ENCODE measurements around the gene HEMGN. TPM values are rescaled to one million over a fixed set of nuclear protein-coding genes. Genes with fewer than 3 reads are reported as not detected.

HEMGN gene
- total and polyA plus RNA-seq, 7 experiments from 2014 or later, result 1.3 to 14.2 (median 4.2) TPM

DNA sequence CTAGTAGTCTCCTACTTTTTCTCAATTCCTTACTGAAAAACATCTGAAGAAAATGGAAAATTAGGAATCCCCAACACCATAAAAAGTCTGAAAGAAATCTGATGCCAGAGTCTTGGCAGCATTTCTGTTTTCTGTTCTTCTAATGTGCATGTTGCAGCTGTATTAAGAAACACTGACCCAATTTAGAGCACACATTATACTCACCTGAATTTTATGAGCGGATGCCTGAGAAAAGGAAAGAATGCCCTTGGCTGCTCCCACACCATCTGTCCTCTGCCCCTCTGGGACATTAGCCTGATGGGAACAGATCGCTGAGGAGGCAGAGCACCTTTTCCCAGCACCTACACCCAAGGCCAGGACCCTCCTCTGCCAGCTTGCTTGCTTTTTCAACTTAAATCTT lies 31.0 kb upstream of the HEMGN start:
- Mint-ChIP-seq H3K4me1 (peaks cover 3 to 22% (median 14%) of the 10 kb centered on the region in 7 donors), H3K27me3 (peaks cover 0 to 27% (median 5%) of the 10 kb centered on the region in 5 donors), H3K36me3 (no peaks in the 10 kb centered on the region), H3K4me3 (peak overlapping the region in 1 of 10 donors; percentile 54), H3K9me3 (no peaks in the 10 kb centered on the region), H3K27ac (peak overlapping the region in 4 of 9 donors; percentile 62 to 89 (median 84))
- H3K9me3 ChIP-seq (ENCODE audit: control insufficient read depth in 2 of 3, low read length in 3 of 3), result no peaks in the 10 kb centered on the region
- no peaks in the 10 kb centered on the region for H3K27me3 ChIP-seq (ENCODE audit: control insufficient read depth in 2 of 2, insufficient read depth in 2 of 2, low read length in 2 of 2)
- H3K4me3 ChIP-seq (ENCODE audit: low read length), result no peak overlapping the region
- H3K4me1 ChIP-seq (ENCODE audit: control insufficient read depth in 2 of 2, insufficient read depth in 2 of 2, low read length in 2 of 2), result peaks cover 0 to 3% of the 10 kb centered on the region in 2 donors
- DNase-seq, result no peak
- POLR2A ChIA-PET, result interaction anchor here (2.0 to 7.0 kb wide), 2 partner anchors 13 to 46 kb away, joined by 7 to 47 read pairs; partner anchors contain the start of genes ANP32B and TRMO
- intact Hi-C loops (cut with micrococcal nuclease), result no loop called here
- no peak overlapping the region for H3K27ac ChIP-seq (ENCODE audit: low read depth, low read length)
- CTCF ChIA-PET, result no interaction called here
- ATAC-seq, result no peak
- H3K36me3 ChIP-seq (ENCODE audit: control insufficient read depth in 2 of 3, insufficient read depth in 3 of 3, low read length in 3 of 3), result no peaks in the 10 kb centered on the region

DNA sequence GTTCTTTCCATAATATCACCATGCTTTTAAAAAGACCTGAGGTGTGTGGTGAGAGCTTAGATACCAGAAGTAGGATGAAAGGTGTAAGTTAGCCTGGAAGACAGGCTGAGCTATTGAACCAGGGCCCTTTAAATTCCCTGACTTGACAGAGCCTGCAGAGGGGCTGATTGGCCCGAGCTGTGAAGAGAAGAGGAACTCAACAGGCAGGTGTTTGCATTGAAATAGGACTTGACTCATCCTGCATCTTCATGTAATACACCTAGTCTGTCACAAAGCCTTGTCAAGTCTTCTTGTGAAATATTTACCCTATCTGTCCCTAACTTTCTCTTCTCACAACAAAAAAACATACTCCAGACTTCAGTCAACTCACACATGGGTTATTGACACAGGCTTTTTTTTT lies 28.5 kb upstream of the HEMGN start:
- CTCF ChIA-PET, result interaction anchor here (0.6 to 0.7 kb wide), 2 partner anchors 11 to 76 kb away, joined by 3 read pairs; no protein-coding TSS in a partner anchor
- peaks cover 0 to 15% (median 6%) of the 10 kb centered on the region in 5 donors for H3K27me3 Mint-ChIP-seq
- Histone ChIP-seq H3K27me3 (ENCODE audit: control insufficient read depth in 2 of 2, insufficient read depth in 2 of 2, low read length in 2 of 2) (no peaks in the 10 kb centered on the region), H3K4me1 (ENCODE audit: control insufficient read depth in 2 of 2, insufficient read depth in 2 of 2, low read length in 2 of 2) (peaks cover 0 to 3% of the 10 kb centered on the region in 2 donors), H3K4me3 (ENCODE audit: low read length) (no peak overlapping the region), H3K36me3 (ENCODE audit: control insufficient read depth in 2 of 3, insufficient read depth in 3 of 3, low read length in 3 of 3) (no peaks in the 10 kb centered on the region), H3K9me3 (ENCODE audit: control insufficient read depth in 2 of 3, low read length in 3 of 3) (no peaks in the 10 kb centered on the region), H3K27ac (ENCODE audit: low read depth, low read length) (no peak overlapping the region)
- DNase-seq (no peak), ATAC-seq (no peak)
- no peak overlapping the region for H3K4me3 Mint-ChIP-seq
- intact Hi-C loops (cut with micrococcal nuclease), result no loop called here
- H3K36me3 Mint-ChIP-seq, result no peaks in the 10 kb centered on the region
- peaks cover 4 to 16% (median 14%) of the 10 kb centered on the region in 7 donors for H3K4me1 Mint-ChIP-seq
- peak overlapping the region in 1 of 9 donors; percentile 68 for H3K27ac Mint-ChIP-seq
- POLR2A ChIA-PET, result interaction anchor here (0.6 to 7.0 kb wide), 3 partner anchors 15 to 110 kb away, joined by 3 to 47 read pairs (median 3); partner anchors contain the start of gene ANP32B
- H3K9me3 Mint-ChIP-seq, result no peaks in the 10 kb centered on the region

DNA sequence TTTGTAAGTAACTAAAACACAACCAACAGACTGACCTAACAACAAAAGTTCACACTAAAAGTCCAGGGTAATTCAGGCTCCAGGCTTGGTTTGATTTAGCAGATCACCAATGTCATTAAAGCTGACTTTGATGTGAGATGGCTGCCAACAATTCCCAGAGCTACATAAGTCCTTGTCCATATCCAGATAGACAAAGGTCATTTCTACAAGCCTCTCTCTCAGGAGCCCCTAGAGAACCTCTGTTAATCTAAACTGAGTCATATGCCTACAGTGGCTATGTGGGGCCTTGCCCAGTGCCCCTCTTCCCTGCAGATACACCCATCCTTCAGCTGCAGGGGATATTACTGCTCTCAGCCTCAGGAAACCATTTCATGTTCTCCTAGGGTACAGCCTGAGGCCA lies 26.9 kb upstream of the HEMGN start:
- CTCF ChIA-PET, result interaction anchor here (0.6 to 1.1 kb wide), 3 partner anchors 8 to 102 kb away, joined by 3 to 4 read pairs (median 3); partner anchors contain the start of gene ANP32B
- DNase-seq (no peak), ATAC-seq (no peak)
- Mint-ChIP-seq H3K9me3 (no peaks in the 10 kb centered on the region), H3K27me3 (peaks cover 0 to 15% (median 5%) of the 10 kb centered on the region in 5 donors), H3K27ac (no peak overlapping the region), H3K36me3 (no peaks in the 10 kb centered on the region), H3K4me1 (peaks cover 0 to 8% (median 6%) of the 10 kb centered on the region in 7 donors), H3K4me3 (no peak overlapping the region)
- H3K36me3 ChIP-seq (ENCODE audit: control insufficient read depth in 2 of 3, insufficient read depth in 3 of 3, low read length in 3 of 3), result no peaks in the 10 kb centered on the region
- H3K9me3 ChIP-seq (ENCODE audit: control insufficient read depth in 2 of 3, low read length in 3 of 3), result no peaks in the 10 kb centered on the region
- H3K4me3 ChIP-seq (ENCODE audit: low read length), result no peak overlapping the region
- no peaks in the 10 kb centered on the region for H3K27me3 ChIP-seq (ENCODE audit: control insufficient read depth in 2 of 2, insufficient read depth in 2 of 2, low read length in 2 of 2)
- peaks cover 0 to 3% of the 10 kb centered on the region in 2 donors for H3K4me1 ChIP-seq (ENCODE audit: control insufficient read depth in 2 of 2, insufficient read depth in 2 of 2, low read length in 2 of 2)
- no peak overlapping the region for H3K27ac ChIP-seq (ENCODE audit: low read depth, low read length)
- POLR2A ChIA-PET, result interaction anchor here (1.5 kb wide), 1 partner anchor 18 kb away, joined by 4 read pairs; the partner anchor contains the start of gene ANP32B
- intact Hi-C loops (cut with micrococcal nuclease), result no loop called here

DNA sequence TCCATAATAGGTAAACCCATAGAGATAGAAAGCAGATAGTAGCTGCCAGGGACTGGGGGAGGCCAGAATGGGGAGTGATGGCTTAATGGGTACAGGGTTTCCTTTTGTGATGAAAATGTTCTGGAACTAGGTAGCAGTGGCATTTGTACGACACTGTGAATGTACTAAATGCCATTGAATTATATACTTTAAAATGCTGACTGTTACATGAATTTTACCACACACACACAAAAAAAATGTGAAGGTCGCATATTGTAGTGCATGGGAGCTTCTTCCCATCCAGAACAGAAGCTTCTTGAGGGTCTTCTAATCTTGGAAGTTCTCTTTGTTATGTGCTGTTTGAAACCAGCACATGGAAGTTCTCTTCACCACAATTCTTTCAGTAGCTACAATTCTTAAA lies 25.3 kb upstream of the HEMGN start:
- intact Hi-C loops (cut with micrococcal nuclease), result no loop called here
- Mint-ChIP-seq H3K9me3 (no peaks in the 10 kb centered on the region), H3K27me3 (peaks cover 0 to 15% (median 3%) of the 10 kb centered on the region in 5 donors), H3K27ac (no peak overlapping the region), H3K4me1 (peaks cover 0 to 8% (median 2%) of the 10 kb centered on the region in 7 donors), H3K4me3 (no peak overlapping the region), H3K36me3 (no peaks in the 10 kb centered on the region)
- ChIA-PET POLR2A (interaction anchor here (0.7 to 1.5 kb wide), 3 partner anchors 17 to 69 kb away, joined by 3 to 4 read pairs (median 3); no protein-coding TSS in a partner anchor), CTCF (interaction anchor here (1.4 to 2.2 kb wide), 2 partner anchors 9 to 40 kb away, joined by 4 to 11 read pairs; partner anchors contain the start of gene TRMO)
- DNase-seq (no peak), ATAC-seq (no peak)
- H3K4me3 ChIP-seq (ENCODE audit: low read length), result no peak overlapping the region
- no peaks in the 10 kb centered on the region for H3K36me3 ChIP-seq (ENCODE audit: control insufficient read depth in 2 of 3, insufficient read depth in 3 of 3, low read length in 3 of 3)
- no peaks in the 10 kb centered on the region for H3K9me3 ChIP-seq (ENCODE audit: control insufficient read depth in 2 of 3, low read length in 3 of 3)
- no peaks in the 10 kb centered on the region for H3K4me1 ChIP-seq (ENCODE audit: control insufficient read depth in 2 of 2, insufficient read depth in 2 of 2, low read length in 2 of 2)
- H3K27me3 ChIP-seq (ENCODE audit: control insufficient read depth in 2 of 2, insufficient read depth in 2 of 2, low read length in 2 of 2), result no peaks in the 10 kb centered on the region
- H3K27ac ChIP-seq (ENCODE audit: low read depth, low read length), result no peak overlapping the region

DNA sequence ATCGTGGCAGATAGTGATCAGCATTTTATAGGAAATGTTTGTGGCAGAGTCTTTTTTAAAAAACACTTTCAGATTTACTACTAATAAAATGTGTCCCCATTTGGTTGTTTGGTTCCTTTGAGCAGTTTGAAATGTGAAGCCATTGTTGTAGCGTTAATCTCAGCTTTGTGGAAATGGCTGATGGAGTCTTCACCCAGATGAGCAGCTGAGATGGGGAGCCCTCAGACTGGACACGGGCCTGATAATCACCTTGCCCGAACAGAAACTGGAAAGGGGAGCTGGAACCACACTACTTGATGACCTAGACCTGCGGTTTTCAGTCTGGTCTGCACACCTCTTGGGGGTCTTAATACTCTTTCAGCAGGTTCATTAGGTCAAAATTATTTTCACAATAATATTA lies 24.6 kb upstream of the HEMGN start:
- H3K27ac ChIP-seq (ENCODE audit: low read depth, low read length), result no peak overlapping the region
- H3K4me3 ChIP-seq (ENCODE audit: low read length), result no peak overlapping the region
- no peak for DNase-seq
- H3K9me3 Mint-ChIP-seq, result no peaks in the 10 kb centered on the region
- no peaks in the 10 kb centered on the region for H3K36me3 Mint-ChIP-seq
- H3K27me3 ChIP-seq (ENCODE audit: control insufficient read depth in 2 of 2, insufficient read depth in 2 of 2, low read length in 2 of 2), result no peaks in the 10 kb centered on the region
- no peak overlapping the region for H3K4me3 Mint-ChIP-seq
- ChIA-PET POLR2A (interaction anchor here (1.5 kb wide), 2 partner anchors 18 to 20 kb away, joined by 4 to 6 read pairs; partner anchors contain the start of gene ANP32B), CTCF (interaction anchor here (1.3 to 2.2 kb wide), 3 partner anchors 9 to 72 kb away, joined by 3 to 11 read pairs (median 4); partner anchors contain the start of gene TRMO)
- H3K27me3 Mint-ChIP-seq, result peaks cover 0 to 15% (median 3%) of the 10 kb centered on the region in 5 donors
- no peaks in the 10 kb centered on the region for H3K4me1 ChIP-seq (ENCODE audit: control insufficient read depth in 2 of 2, insufficient read depth in 2 of 2, low read length in 2 of 2)
- H3K9me3 ChIP-seq (ENCODE audit: control insufficient read depth in 2 of 3, low read length in 3 of 3), result no peaks in the 10 kb centered on the region
- intact Hi-C loops (cut with micrococcal nuclease), result no loop called here
- no peaks in the 10 kb centered on the region for H3K36me3 ChIP-seq (ENCODE audit: control insufficient read depth in 2 of 3, insufficient read depth in 3 of 3, low read length in 3 of 3)
- H3K27ac Mint-ChIP-seq, result no peak overlapping the region
- no peak for ATAC-seq
- H3K4me1 Mint-ChIP-seq, result peaks cover 0 to 8% (median 0%) of the 10 kb centered on the region in 7 donors

DNA sequence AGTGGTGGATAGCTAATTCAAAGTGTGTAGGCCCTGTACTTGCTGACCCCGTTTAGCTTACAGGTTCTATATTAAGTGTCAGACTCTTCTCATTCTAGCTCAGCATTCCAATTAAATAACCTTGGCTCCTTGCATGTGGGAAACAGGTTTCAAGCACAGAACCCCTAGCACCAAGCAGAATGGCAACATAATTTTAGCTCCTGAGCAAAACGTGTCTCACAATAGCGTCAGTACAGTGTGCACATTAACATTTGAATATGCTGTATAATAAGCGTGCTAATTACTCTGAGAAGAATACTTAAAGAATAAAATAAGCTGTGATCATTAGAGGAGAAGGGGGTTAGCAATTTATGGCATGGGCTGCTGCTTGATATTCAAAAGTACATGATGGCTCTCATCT lies 24.2 kb upstream of the HEMGN start:
- H3K27ac ChIP-seq (ENCODE audit: low read depth, low read length), result no peak overlapping the region
- ATAC-seq, result no peak
- no peaks in the 10 kb centered on the region for H3K27me3 ChIP-seq (ENCODE audit: control insufficient read depth in 2 of 2, insufficient read depth in 2 of 2, low read length in 2 of 2)
- Mint-ChIP-seq H3K9me3 (no peaks in the 10 kb centered on the region), H3K27me3 (peaks cover 0 to 15% (median 3%) of the 10 kb centered on the region in 5 donors), H3K27ac (no peak overlapping the region), H3K4me1 (peaks cover 0 to 8% (median 0%) of the 10 kb centered on the region in 7 donors), H3K4me3 (no peak overlapping the region), H3K36me3 (no peaks in the 10 kb centered on the region)
- no peaks in the 10 kb centered on the region for H3K36me3 ChIP-seq (ENCODE audit: control insufficient read depth in 2 of 3, insufficient read depth in 3 of 3, low read length in 3 of 3)
- no peaks in the 10 kb centered on the region for H3K4me1 ChIP-seq (ENCODE audit: control insufficient read depth in 2 of 2, insufficient read depth in 2 of 2, low read length in 2 of 2)
- no peaks in the 10 kb centered on the region for H3K9me3 ChIP-seq (ENCODE audit: control insufficient read depth in 2 of 3, low read length in 3 of 3)
- ChIA-PET CTCF (interaction anchor here (1.3 to 2.2 kb wide), 2 partner anchors 39 to 72 kb away, joined by 3 to 11 read pairs; partner anchors contain the start of gene TRMO), POLR2A (interaction anchor here (1.5 kb wide), 2 partner anchors 18 to 20 kb away, joined by 4 to 6 read pairs; partner anchors contain the start of gene ANP32B)
- DNase-seq, result no peak
- intact Hi-C loops (cut with micrococcal nuclease), result no loop called here
- no peak overlapping the region for H3K4me3 ChIP-seq (ENCODE audit: low read length)
